Neural cell (in vitro differentiated cells): ENCODE results near the gene SKAP1. TPM values are rescaled to one million over a fixed set of nuclear protein-coding genes. Genes with fewer than 3 reads are reported as not detected.

Experiments
- H2AFZ ChIP-seq: fragments of 200-600, 300-800 bp; sonication (generic), shearing (Covaris generic); 2 replicates; pipeline ENCODE4 v1.6.0; 2014; ENCODE audit warnings: low read depth, mild to moderate bottlenecking, antibody characterized with exemption, low read length, moderate library complexity
- H3F3A ChIP-seq: fragments of 200-600 bp; shearing (Covaris generic); 2 replicates; pipeline ENCODE4 v1.6.1; 2016; ENCODE audit warnings: mild to moderate bottlenecking, moderate library complexity, mixed read lengths, antibody characterized with exemption, low read length; ENCODE audit not compliant: insufficient read depth, poor library complexity, severe bottlenecking
- H3K27ac ChIP-seq: fragments of 200-600, 300-800 bp; sonication (generic), shearing (Covaris generic); 2 replicates; pipeline ENCODE4 v1.5.1; 2014; ENCODE audit warnings: mild to moderate bottlenecking, low read length, moderate library complexity
- H3K27me3 ChIP-seq: fragments of 300-800, 200-600 bp; sonication (generic), shearing (Covaris generic); 2 replicates; pipeline ENCODE4 v1.6.0; 2014; ENCODE audit warnings: mild to moderate bottlenecking, low read depth, low read length, moderate library complexity; ENCODE audit not compliant: insufficient read depth
- H3K36me3 ChIP-seq: fragments of 300-800, 200-600 bp; sonication (generic), shearing (Covaris generic); 2 replicates; pipeline ENCODE4 v1.5.1; 2014; ENCODE audit warnings: mild to moderate bottlenecking, antibody characterized with exemption, low read length, moderate library complexity; ENCODE audit not compliant: insufficient read depth
- H3K4me2 ChIP-seq: fragments of 300-800, 200-600 bp; sonication (generic), shearing (Covaris generic); 2 replicates; pipeline ENCODE4 v1.6.0; 2014; ENCODE audit warnings: mild to moderate bottlenecking, low read length
- H3K4me3 ChIP-seq: fragments of 300-800, 200-600 bp; sonication (generic), shearing (Covaris generic); 2 replicates; pipeline ENCODE4 v1.5.1; 2014; ENCODE audit warnings: mild to moderate bottlenecking, low read length, moderate library complexity
- H3K79me2 ChIP-seq: fragments of 200-600 bp; shearing (Covaris generic); replicated peaks from 2 replicates; pipeline ENCODE4 v1.6.0; 2014; ENCODE audit warnings: mild to moderate bottlenecking, low read length, moderate library complexity; ENCODE audit not compliant: insufficient read depth
- H3K9ac ChIP-seq: fragments of 300-800, 200-600 bp; sonication (generic), shearing (Covaris generic); 2 replicates; pipeline ENCODE4 v1.6.1; 2016; ENCODE audit warnings: mild to moderate bottlenecking, low read length, mixed read lengths
- H3K9me2 ChIP-seq: fragments of 200-600 bp; shearing (Covaris generic); 2 replicates; pipeline ENCODE4 v1.6.1; 2016; ENCODE audit warnings: mild to moderate bottlenecking, low read length, mixed read lengths; ENCODE audit not compliant: insufficient read depth
- H3K9me3 ChIP-seq: fragments of 200-600, 300-800 bp; sonication (generic), shearing (Covaris generic); 2 replicates; pipeline ENCODE4 v1.6.1; 2016; ENCODE audit warnings: mild to moderate bottlenecking, mixed run types, low read length, moderate library complexity, mixed read lengths
- H4K20me1 ChIP-seq: fragments of 200-600 bp; shearing (Covaris generic); 2 replicates; pipeline ENCODE4 v1.6.1; 2016; ENCODE audit warnings: mild to moderate bottlenecking, mixed run types; ENCODE audit not compliant: insufficient read depth
- CTCF ChIP-seq: fragments of 450-650 bp; IDR thresholded peaks from 2 replicates; pipeline ENCODE4 v1.5.1; 2014; ENCODE audit warnings: antibody characterized with exemption, mild to moderate bottlenecking, moderate library complexity; ENCODE audit not compliant: poor library complexity, severe bottlenecking
- EP300 ChIP-seq: fragments of 450-650 bp; conservative IDR thresholded peaks from 2 replicates; pipeline ENCODE4 v1.6.1; 2014; ENCODE audit warnings: antibody characterized with exemption, mild to moderate bottlenecking, moderate library complexity; ENCODE audit not compliant: poor library complexity, severe bottlenecking
- EZH2 ChIP-seq: fragments of 200-600, 300-800 bp; shearing (Covaris generic), sonication (generic); IDR thresholded peaks from 2 replicates; pipeline ENCODE4 v1.6.1; 2014; ENCODE audit warnings: antibody characterized with exemption, low read length, borderline replicate concordance, mild to moderate bottlenecking; ENCODE audit not compliant: insufficient read depth, poor library complexity, severe bottlenecking
- MXI1 ChIP-seq: fragments of 450-650 bp; conservative IDR thresholded peaks from 2 replicates; pipeline ENCODE4 v1.6.1; 2014; ENCODE audit warnings: antibody characterized with exemption, mild to moderate bottlenecking; ENCODE audit not compliant: poor library complexity, severe bottlenecking
- POLR2AphosphoS5 ChIP-seq: IDR thresholded peaks from 2 replicates; pipeline ENCODE4 v1.6.1; 2012
- RAD21 ChIP-seq: fragments of 450-650 bp; conservative IDR thresholded peaks from 2 replicates; pipeline ENCODE4 v1.6.1; 2014; ENCODE audit warnings: antibody characterized with exemption, mild to moderate bottlenecking, moderate library complexity
- REST ChIP-seq: IDR thresholded peaks from 2 replicates; pipeline ENCODE4 v1.6.1; 2012; ENCODE audit warnings: borderline replicate concordance
- SMC3 ChIP-seq: fragments of 450-650 bp; conservative IDR thresholded peaks from 2 replicates; pipeline ENCODE4 v1.6.1; 2014; ENCODE audit warnings: antibody characterized with exemption, mild to moderate bottlenecking, moderate library complexity; ENCODE audit not compliant: poor library complexity
- TAF1 ChIP-seq: IDR thresholded peaks from 2 replicates; pipeline ENCODE4 v1.6.1; 2012; ENCODE audit warnings: low read depth
- polyA plus RNA-seq: library from polyadenylated mRNA; depleted of rRNA; stranded (reverse); fragments of >200 nt; gene quantifications from 2 replicates; pipeline ENCODE4 v1.2.3, GENCODE V29; 2014

SKAP1 gene
- polyA plus RNA-seq, 1 donor from 2014 or later: 0.63 TPM

- Histone ChIP-seq H3K79me2 (no peaks in the 10 kb centered on the region), H2AFZ (no peak overlapping the region)
Measured at GRCh38 chr17:48278760-48279491, 151.1 kb downstream of the SKAP1 start.

GRCh38 chr17:48276776-48277175 is 153.2 kb downstream of the SKAP1 start:
- H2AFZ ChIP-seq: no peak overlapping the region
- no peaks in the 10 kb centered on the region for H4K20me1 ChIP-seq
- H3K9me3 ChIP-seq: no peaks in the 10 kb centered on the region
- H3K4me2 ChIP-seq: no peak overlapping the region
- H3K9ac ChIP-seq: no peak overlapping the region
- no peak for TF ChIP-seq EP300
- no peak for TF ChIP-seq POLR2AphosphoS5
- TF ChIP-seq TAF1: no peak
- no peak for TF ChIP-seq RAD21
- no peak for TF ChIP-seq MXI1
- TF ChIP-seq EZH2: no peak
- no peak for TF ChIP-seq CTCF
- H3K9me2 ChIP-seq: no peaks in the 10 kb centered on the region
- no peaks in the 10 kb centered on the region for H3K79me2 ChIP-seq
- no peaks in the 10 kb centered on the region for H3K36me3 ChIP-seq
- no peak overlapping the region for H3K27ac ChIP-seq
- no peak overlapping the region for H3K4me3 ChIP-seq
- H3K27me3 ChIP-seq: no peaks in the 10 kb centered on the region
- no peaks in the 10 kb centered on the region for H3F3A ChIP-seq

More at GRCh38 chr17:48278760-48279491, 151.1 kb downstream of the SKAP1 start:
- Histone ChIP-seq H3K4me2 (no peak overlapping the region), H3K9me3 (no peaks in the 10 kb centered on the region), H3K9me2 (no peaks in the 10 kb centered on the region), H4K20me1 (no peaks in the 10 kb centered on the region), H3K27me3 (no peaks in the 10 kb centered on the region), H3K27ac (no peak overlapping the region), H3K36me3 (no peaks in the 10 kb centered on the region), H3F3A (no peaks in the 10 kb centered on the region), H3K4me3 (no peak overlapping the region), H3K9ac (no peak overlapping the region)
- no peak for TF ChIP-seq MXI1
- TF ChIP-seq CTCF: no peak
- no peak for TF ChIP-seq REST
- TF ChIP-seq EP300: no peak
- TF ChIP-seq SMC3: no peak
- no peak for TF ChIP-seq POLR2AphosphoS5
- TF ChIP-seq RAD21: no peak
- TF ChIP-seq TAF1: no peak
- TF ChIP-seq EZH2: no peak
